22Rv1 (cell line): ENCODE data around the gene ABCB8.
A peak's percentile ranks its signal among the peaks of the same experiment; 100 is the strongest.

Source experiments
- H3K27ac ChIP-seq: fragments of 450-650 bp; 2 replicates; pipeline ENCODE4 v1.5.1; 2017
- ZFX ChIP-seq: fragments of 450-650 bp; IDR thresholded peaks from 2 replicates; pipeline ENCODE4 v1.6.1; 2017; ENCODE audit warnings: antibody characterized with exemption, borderline replicate concordance
- TF ChIP-seq, protein P1 (sequence below): fragments of 450-650 bp; IDR thresholded peaks from 2 replicates; pipeline ENCODE4 v1.5.1; 2017; ENCODE audit warnings: mild to moderate bottlenecking

Gene ABCB8

DNA sequence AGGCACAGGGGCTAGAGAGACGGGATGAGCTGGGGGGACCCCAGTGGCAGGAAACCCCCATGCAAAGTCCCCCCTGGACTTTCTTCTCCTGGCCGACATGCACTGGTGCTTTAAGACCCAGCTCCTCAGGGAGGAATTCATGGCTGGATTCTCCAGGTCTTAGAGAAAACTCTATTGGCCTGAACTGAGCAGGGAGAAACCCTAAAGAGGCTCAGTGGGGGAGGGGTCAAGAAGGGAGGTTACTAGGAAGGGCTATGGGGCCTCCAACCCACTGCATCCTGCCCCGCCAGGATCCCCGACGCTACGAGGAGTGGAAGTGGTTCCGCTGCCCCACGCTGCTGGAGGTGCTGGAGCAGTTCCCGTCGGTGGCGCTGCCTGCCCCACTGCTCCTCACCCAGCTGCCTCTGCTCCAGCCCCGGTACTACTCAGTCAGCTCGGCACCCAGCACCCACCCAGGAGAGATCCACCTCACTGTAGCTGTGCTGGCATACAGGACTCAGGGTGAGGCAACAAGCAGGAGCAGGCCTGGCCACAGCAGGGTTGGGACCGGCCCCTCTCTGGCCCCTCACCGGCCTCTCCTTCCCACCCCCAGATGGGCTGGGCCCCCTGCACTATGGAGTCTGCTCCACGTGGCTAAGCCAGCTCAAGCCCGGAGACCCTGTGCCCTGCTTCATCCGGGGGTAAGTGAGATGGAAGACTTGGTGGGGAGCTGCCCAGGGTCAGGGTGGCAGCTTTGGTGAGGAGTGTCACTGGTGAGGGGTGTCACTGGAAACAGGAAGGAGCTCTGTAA is 17.7 kb upstream of the ABCB8 start:
- H3K27ac ChIP-seq = peak overlapping the region; percentile 73; the same call in 1 of the 2 replicates
- TF ChIP-seq, protein P1, sequence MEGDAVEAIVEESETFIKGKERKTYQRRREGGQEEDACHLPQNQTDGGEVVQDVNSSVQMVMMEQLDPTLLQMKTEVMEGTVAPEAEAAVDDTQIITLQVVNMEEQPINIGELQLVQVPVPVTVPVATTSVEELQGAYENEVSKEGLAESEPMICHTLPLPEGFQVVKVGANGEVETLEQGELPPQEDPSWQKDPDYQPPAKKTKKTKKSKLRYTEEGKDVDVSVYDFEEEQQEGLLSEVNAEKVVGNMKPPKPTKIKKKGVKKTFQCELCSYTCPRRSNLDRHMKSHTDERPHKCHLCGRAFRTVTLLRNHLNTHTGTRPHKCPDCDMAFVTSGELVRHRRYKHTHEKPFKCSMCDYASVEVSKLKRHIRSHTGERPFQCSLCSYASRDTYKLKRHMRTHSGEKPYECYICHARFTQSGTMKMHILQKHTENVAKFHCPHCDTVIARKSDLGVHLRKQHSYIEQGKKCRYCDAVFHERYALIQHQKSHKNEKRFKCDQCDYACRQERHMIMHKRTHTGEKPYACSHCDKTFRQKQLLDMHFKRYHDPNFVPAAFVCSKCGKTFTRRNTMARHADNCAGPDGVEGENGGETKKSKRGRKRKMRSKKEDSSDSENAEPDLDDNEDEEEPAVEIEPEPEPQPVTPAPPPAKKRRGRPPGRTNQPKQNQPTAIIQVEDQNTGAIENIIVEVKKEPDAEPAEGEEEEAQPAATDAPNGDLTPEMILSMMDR = no peak
- TF ChIP-seq ZFX = no peak

DNA sequence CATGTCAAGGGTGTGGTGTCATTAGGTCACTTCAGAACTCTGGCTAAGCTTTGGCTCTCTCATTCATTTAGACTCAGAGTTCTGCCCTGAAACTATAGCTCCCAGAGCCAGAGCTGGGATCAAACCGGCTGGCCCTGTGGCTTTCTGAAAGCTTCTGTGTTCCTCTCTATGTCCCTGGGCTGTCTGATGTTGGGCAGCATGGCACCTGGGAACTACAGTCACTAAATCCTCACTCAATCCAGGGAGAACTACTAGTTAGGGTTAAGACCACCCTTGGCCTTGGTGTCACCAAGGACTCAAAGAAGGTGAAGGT is 17.2 kb upstream of the ABCB8 start:
- TF ChIP-seq, protein P1 = no peak
- TF ChIP-seq ZFX = no peak
- peak overlapping the region; percentile 73; the same call in 1 of the 2 replicates for H3K27ac ChIP-seq

DNA sequence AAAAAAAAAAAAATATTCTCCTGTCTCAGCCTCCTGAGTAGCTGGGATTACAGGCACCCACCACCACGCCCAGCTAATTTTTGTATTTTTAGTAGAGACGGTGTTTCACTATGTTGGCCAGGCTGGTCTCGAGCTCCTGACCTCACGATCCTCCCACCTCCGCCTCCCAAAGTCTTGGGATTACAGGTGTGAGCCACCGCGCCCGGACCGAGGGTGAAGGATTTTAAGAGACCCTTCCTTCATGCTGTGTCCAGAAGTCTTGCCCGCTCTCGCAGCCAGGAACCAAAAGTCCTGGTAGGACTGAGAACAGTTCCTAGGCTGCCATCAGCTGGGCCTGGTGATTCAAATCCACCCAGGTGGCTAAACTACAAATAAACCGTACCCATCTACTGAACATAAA is 16.6 kb upstream of the ABCB8 start:
- H3K27ac ChIP-seq = peak overlapping the region; percentile 19; the same call in 1 of the 2 replicates

DNA sequence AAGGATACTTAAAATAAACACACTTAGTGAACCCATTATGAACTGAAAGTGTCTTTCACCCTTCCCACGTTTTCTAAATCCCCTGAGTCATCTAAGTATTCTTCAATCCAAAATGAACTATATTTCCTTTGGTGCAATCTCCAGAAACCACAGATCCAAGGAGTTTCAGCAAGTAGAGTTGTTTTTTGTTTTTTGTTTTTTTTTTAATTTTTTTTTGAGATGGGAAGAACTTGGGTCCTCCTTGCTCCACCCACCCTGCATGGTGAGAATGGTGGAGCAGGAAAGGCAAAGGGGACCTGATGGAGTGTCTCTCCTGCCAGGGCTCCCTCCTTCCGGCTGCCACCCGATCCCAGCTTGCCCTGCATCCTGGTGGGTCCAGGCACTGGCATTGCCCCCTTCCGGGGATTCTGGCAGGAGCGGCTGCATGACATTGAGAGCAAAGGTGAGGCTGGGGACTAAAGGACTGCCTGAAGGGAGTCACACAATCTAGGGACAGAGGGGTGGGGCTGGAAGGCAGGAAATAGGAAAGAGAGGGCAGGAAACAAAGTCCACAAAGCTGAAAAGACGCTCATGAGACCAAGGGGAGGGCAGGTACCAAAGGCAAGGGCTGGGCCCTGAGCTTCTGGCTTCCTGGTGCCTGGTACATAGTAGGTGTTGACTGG is 16.1 kb upstream of the ABCB8 start:
- H3K27ac ChIP-seq = peak overlapping the region; percentile 19
- no peak for TF ChIP-seq ZFX
- TF ChIP-seq, protein P1 = no peak

DNA sequence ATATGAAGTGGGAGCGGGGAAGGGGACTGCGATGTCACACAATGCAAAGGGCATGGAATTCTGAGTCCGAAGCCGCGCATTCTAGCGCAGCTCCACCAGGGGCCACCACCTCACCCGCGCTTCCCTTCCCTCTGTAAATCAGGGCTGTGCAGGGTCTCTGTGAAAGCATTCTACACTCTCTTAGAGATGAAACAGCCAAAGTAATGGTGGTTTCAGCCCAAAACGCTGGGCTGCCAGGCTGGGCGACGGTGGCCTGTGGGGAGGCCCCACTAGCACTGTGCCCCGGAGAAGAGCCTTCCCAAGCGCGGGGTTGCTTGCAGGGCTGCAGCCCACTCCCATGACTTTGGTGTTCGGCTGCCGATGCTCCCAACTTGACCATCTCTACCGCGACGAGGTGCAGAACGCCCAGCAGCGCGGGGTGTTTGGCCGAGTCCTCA is 15.3 kb upstream of the ABCB8 start:
- H3K27ac ChIP-seq = peak overlapping the region; percentile 19
- TF ChIP-seq, protein P1 = peak; percentile 57
- TF ChIP-seq ZFX = no peak

DNA sequence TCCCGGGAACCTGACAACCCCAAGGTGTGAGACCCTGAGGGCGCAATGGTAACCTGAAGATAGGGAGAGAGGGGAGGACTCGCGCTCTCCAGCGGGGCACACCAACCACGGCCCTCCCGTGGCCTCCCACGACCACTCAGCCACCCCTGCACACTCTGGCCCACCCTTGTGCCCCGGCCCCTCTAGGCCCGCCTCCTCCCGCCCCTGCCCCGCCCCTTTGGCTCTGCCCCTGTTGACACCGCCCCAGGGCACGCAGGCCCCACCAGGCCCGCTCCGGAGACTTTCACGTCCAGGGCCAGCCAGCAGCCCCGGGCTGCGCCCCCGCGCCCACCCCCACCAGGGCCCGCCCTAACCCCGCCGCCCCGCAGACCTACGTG is 14.9 kb upstream of the ABCB8 start:
- no peak overlapping the region for H3K27ac ChIP-seq
- no peak for TF ChIP-seq ZFX
- TF ChIP-seq, protein P1 = no peak

DNA sequence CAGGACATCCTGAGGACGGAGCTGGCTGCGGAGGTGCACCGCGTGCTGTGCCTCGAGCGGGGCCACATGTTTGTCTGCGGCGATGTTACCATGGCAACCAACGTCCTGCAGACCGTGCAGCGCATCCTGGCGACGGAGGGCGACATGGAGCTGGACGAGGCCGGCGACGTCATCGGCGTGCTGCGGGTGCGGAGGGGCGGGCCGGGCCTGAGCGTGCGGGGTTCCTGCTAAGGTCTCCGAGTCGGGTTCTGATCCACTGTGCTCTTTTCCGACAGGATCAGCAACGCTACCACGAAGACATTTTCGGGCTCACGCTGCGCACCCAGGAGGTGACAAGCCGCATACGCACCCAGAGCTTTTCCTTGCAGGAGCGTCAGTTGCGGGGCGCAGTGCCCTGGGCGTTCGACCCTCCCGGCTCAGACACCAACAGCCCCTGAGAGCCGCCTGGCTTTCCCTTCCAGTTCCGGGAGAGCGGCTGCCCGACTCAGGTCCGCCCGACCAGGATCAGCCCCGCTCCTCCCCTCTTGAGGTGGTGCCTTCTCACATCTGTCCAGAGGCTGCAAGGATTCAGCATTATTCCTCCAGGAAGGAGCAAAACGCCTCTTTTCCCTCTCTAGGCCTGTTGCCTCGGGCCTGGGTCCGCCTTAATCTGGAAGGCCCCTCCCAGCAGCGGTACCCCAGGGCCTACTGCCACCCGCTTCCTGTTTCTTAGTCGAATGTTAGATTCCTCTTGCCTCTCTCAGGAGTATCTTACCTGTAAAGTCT is 14.3 kb upstream of the ABCB8 start:
- no peak overlapping the region for H3K27ac ChIP-seq
- no peak for TF ChIP-seq ZFX
- TF ChIP-seq, protein P1 = no peak
